ENCODE data around the gene CASZ1. TPM values are rescaled to one million over a fixed set of nuclear protein-coding genes. Genes with fewer than 3 reads are reported as not detected.

Gene CASZ1
- total and polyA plus RNA-seq, 2 donors (not counting 3 experiments of a cell fraction or from before 2014, with no cell fraction given): 1.5 to 5.2 TPM

GRCh38 chr1:10800778-10801177, 4.3 kb upstream of the CASZ1 start:
- ChIA-PET POLR2A (no interaction called here), CTCF (no interaction called here)
- Histone ChIP-seq H3K36me3 (ENCODE audit: control insufficient read depth in 2 of 2, extremely low read depth in 1 of 2, insufficient read depth in 2 of 2, low read length in 2 of 2) (no peaks in the 10 kb centered on the region), H3K79me2 (ENCODE audit: control insufficient read depth, insufficient read depth, low read length) (no peaks in the 10 kb centered on the region), H3K27ac (ENCODE audit: insufficient read depth, low read depth, low read length) (no peak overlapping the region), H3K4me1 (ENCODE audit: control insufficient read depth, extremely low read depth, insufficient read depth, low read length) (no peaks in the 10 kb centered on the region), H3K9me1 (replicated peaks; ENCODE audit: control insufficient read depth, extremely low read depth, insufficient read depth, low read length) (no peaks in the 10 kb centered on the region), H2AFZ (ENCODE audit: low read depth, low read length) (no peak overlapping the region), H3K9me3 (replicated peaks; ENCODE audit: control insufficient read depth, insufficient read depth, low read length) (no peaks in the 10 kb centered on the region), H4K20me1 (replicated peaks; ENCODE audit: control insufficient read depth, extremely low read depth, insufficient read depth, low read length) (no peaks in the 10 kb centered on the region), H3K9ac (replicated peaks; ENCODE audit: extremely low read depth, insufficient read depth, low read length) (no peak overlapping the region), H3K4me2 (ENCODE audit: insufficient read depth, low read length) (no peak overlapping the region), H3K4me3 (replicated peaks in 1 of 3; ENCODE audit: insufficient read depth in 1 of 3, low read depth in 1 of 3, low read length in 3 of 3) (no peak overlapping the region), H3K27me3 (ENCODE audit: control insufficient read depth in 2 of 2, insufficient read depth in 2 of 2, low read length in 2 of 2) (peaks cover 21 to 30% of the 10 kb centered on the region in 2 experiments)
- DNase-seq (ENCODE audit: low read depth, low spot score): no peak
- TF ChIP-seq POLR2A (IDR thresholded peaks at IDR 0.05; ENCODE audit: low read depth, low read length) (no peak), EZH2 (IDR thresholded peaks at IDR 0.05; ENCODE audit: borderline replicate concordance, low read depth, low read length, severe bottlenecking) (no peak), POLR2AphosphoS5 (IDR thresholded peaks at IDR 0.05; ENCODE audit: insufficient read depth, low read depth, low read length) (no peak), CTCF (IDR thresholded peaks at IDR 0.05; ENCODE audit: extremely low read depth in 1 of 2, insufficient read depth in 1 of 2, low read depth in 1 of 2, low read length in 2 of 2) (no peak), FOS (IDR thresholded peaks at IDR 0.05; ENCODE audit: borderline replicate concordance, insufficient read depth, low read length) (no peak), MAX (IDR thresholded peaks at IDR 0.05; ENCODE audit: insufficient read depth, insufficient read length) (no peak), JUN (IDR thresholded peaks at IDR 0.05; ENCODE audit: borderline replicate concordance, insufficient read depth, insufficient read length, low read depth) (no peak), MYC (IDR thresholded peaks at IDR 0.05; ENCODE audit: low read depth, low read length) (no peak)
- FAIRE-seq: no peak
- BruUV-seq (replicated peaks): no TSS peak
- dilution Hi-C loops (cut with MboI; ENCODE audit: extremely low pct_ligation_motif_present, low sequenced_read_pairs) (no loop called here), intact Hi-C loops (cut with micrococcal nuclease) (no loop called here)
